Breast epithelium (tissue), 4 donors: ENCODE results near the gene SETBP1. TPM values are rescaled to one million over a fixed set of nuclear protein-coding genes. Genes with fewer than 3 reads are reported as not detected.

Source experiments
- DNase-seq, 2 donors: peaks; one replicate each; pipeline ENCODE4 v3.0.0-alpha.2; 2019; ENCODE audit warnings: low spot score in 2 of 2
- H3K27ac ChIP-seq, 2 donors: fragments of 200-600 bp; sonication (generic) in 1 of 2; one replicate each; pipeline ENCODE4 v1.5.1; 2016 to 2019; ENCODE audit warnings: mild to moderate bottlenecking in 1 of 2
- H3K27me3 ChIP-seq, 2 donors: fragments of 200-600 bp; sonication (generic) in 1 of 2; one replicate each; pipeline versions ENCODE4 v1.5.1 to v1.6.0; 2017 to 2019; ENCODE audit warnings: control low read depth in 1 of 2, mild to moderate bottlenecking in 1 of 2
- H3K36me3 ChIP-seq: fragments of 200-600 bp; one replicate; pipeline ENCODE4 v1.5.1; 2019
- H3K4me1 ChIP-seq, 2 donors: fragments of 200-600 bp; sonication (generic); one replicate each; pipeline ENCODE4 v1.5.1; 2016 to 2019; ENCODE audit warnings: control low read depth in 1 of 2
- H3K4me3 ChIP-seq, 3 donors: fragments of 200-600 bp; sonication (generic); 1 replicate in 2 of 3; 2 replicates in 1 of 3; pipeline ENCODE4 v1.5.1; 2016 to 2019; ENCODE audit warnings: mild to moderate bottlenecking in 3 of 3, moderate library complexity in 2 of 3
- H3K9me3 ChIP-seq, 2 donors: fragments of 200-600 bp; sonication (generic) in 1 of 2; one replicate each; pipeline ENCODE4 v1.5.1; 2016 to 2019; ENCODE audit warnings: control low read depth in 1 of 2
- CTCF ChIP-seq, 3 donors: fragments of 450-650 bp; IDR thresholded peaks; one replicate each; pipeline ENCODE4 v1.5.1; 2016 to 2017; ENCODE audit warnings: antibody characterized with exemption in 3 of 3, mild to moderate bottlenecking in 3 of 3, moderate library complexity in 3 of 3
- POLR2A ChIP-seq: fragments of 450-650 bp; IDR thresholded peaks from one replicate; pipeline ENCODE4 v1.6.1; 2016; ENCODE audit warnings: antibody characterized with exemption, mild to moderate bottlenecking, moderate library complexity
- POLR2AphosphoS5 ChIP-seq, 3 donors: sonication (generic); formaldehyde crosslinking; IDR thresholded peaks; one replicate each; pipeline ENCODE4 v1.6.1; 2017; ENCODE audit warnings: antibody characterized with exemption in 3 of 3
- intact Hi-C: fragments of 100-400 bp; cut with DNase I; formaldehyde crosslinking; loops from one replicate; pipeline ENCODE4 v1.15.1; 2023; ENCODE audit warnings: low total_unique reads
- total RNA-seq, 3 donors: library from RNA; depleted of rRNA; stranded (reverse); fragments of >200 nt; gene quantifications; one replicate each; pipeline ENCODE4 v1.1.0, GENCODE V29; 2016

SETBP1 gene
- total RNA-seq, 3 donors from 2014 or later, result 26.2 to 40.1 (median 37.0) TPM

- Histone ChIP-seq H3K27ac (no peak overlapping the region), H3K27me3 (no peaks in the 10 kb centered on the region), H3K4me3 (no peak overlapping the region), H3K36me3 (no peaks in the 10 kb centered on the region), H3K4me1 (no peaks in the 10 kb centered on the region), H3K9me3 (no peaks in the 10 kb centered on the region)
- intact Hi-C loops, result no loop called here
- no peak for TF ChIP-seq POLR2AphosphoS5 (IDR thresholded peaks at IDR 0.05)
- TF ChIP-seq CTCF (IDR thresholded peaks at IDR 0.05), result no peak
- TF ChIP-seq POLR2A, result no peak
- no peak for DNase-seq
Measured at GRCh38 chr18:44844486-44844885, 163.8 kb downstream of the SETBP1 start.

- intact Hi-C loops, result no loop called here
- DNase-seq, result no peak
- H3K9me3 ChIP-seq, result no peaks in the 10 kb centered on the region
- TF ChIP-seq POLR2AphosphoS5 (IDR thresholded peaks at IDR 0.05) (no peak), CTCF (IDR thresholded peaks at IDR 0.05) (no peak), POLR2A (no peak)
- H3K27ac ChIP-seq, result no peak overlapping the region
- no peaks in the 10 kb centered on the region for H3K36me3 ChIP-seq
- H3K27me3 ChIP-seq, result no peaks in the 10 kb centered on the region
- no peaks in the 10 kb centered on the region for H3K4me1 ChIP-seq
- H3K4me3 ChIP-seq, result no peak overlapping the region
Measured at GRCh38 chr18:44846450-44846849, 165.8 kb downstream of the SETBP1 start.

- H3K27me3 ChIP-seq, result no peaks in the 10 kb centered on the region
- no peaks in the 10 kb centered on the region for H3K4me1 ChIP-seq
- no peaks in the 10 kb centered on the region for H3K9me3 ChIP-seq
- no peak for DNase-seq
- H3K36me3 ChIP-seq, result no peaks in the 10 kb centered on the region
- intact Hi-C loops, result no loop called here
- no peak overlapping the region for H3K4me3 ChIP-seq
- no peak overlapping the region for H3K27ac ChIP-seq
- TF ChIP-seq CTCF (IDR thresholded peaks at IDR 0.05), result no peak
- no peak for TF ChIP-seq POLR2AphosphoS5 (IDR thresholded peaks at IDR 0.05)
- TF ChIP-seq POLR2A, result no peak
Measured at GRCh38 chr18:44848644-44849335, 168.1 kb downstream of the SETBP1 start.

GRCh38 chr18:44849361-44849760 is 168.7 kb downstream of the SETBP1 start:
- no peak overlapping the region for H3K4me3 ChIP-seq
- no peak overlapping the region for H3K27ac ChIP-seq
- TF ChIP-seq CTCF (IDR thresholded peaks at IDR 0.05) (no peak), POLR2A (no peak), POLR2AphosphoS5 (IDR thresholded peaks at IDR 0.05) (no peak)
- H3K36me3 ChIP-seq, result no peaks in the 10 kb centered on the region
- no peak for DNase-seq
- H3K4me1 ChIP-seq, result no peaks in the 10 kb centered on the region
- no peaks in the 10 kb centered on the region for H3K9me3 ChIP-seq
- intact Hi-C loops, result no loop called here
- no peaks in the 10 kb centered on the region for H3K27me3 ChIP-seq

GRCh38 chr18:44850001-44850400 is 169.3 kb downstream of the SETBP1 start:
- Histone ChIP-seq H3K4me3 (no peak overlapping the region), H3K4me1 (no peaks in the 10 kb centered on the region), H3K36me3 (no peaks in the 10 kb centered on the region), H3K9me3 (no peaks in the 10 kb centered on the region), H3K27ac (no peak overlapping the region), H3K27me3 (no peaks in the 10 kb centered on the region)
- no peak for DNase-seq
- TF ChIP-seq POLR2A (no peak), POLR2AphosphoS5 (IDR thresholded peaks at IDR 0.05) (no peak), CTCF (IDR thresholded peaks at IDR 0.05) (no peak)
- intact Hi-C loops, result no loop called here
